Astrocyte of the spinal cord (primary cell): ENCODE measurements around the gene TGFBR3L.

Source experiments
- DNase-seq: peaks from one replicate; pipeline ENCODE4 v3.0.0; 2011; ENCODE audit warnings: low read depth, low spot score
- H3K4me3 ChIP-seq: 2 replicates; pipeline ENCODE4 v1.5.1; 2011; ENCODE audit warnings: low read depth, mild to moderate bottlenecking, low read length, moderate library complexity
- in situ Hi-C: cut with HindIII; loops from 2 replicates; pipeline ENCODE4 v1.10.0; 2017; ENCODE audit warnings: low sequenced_read_pairs
- TF ChIP-seq, protein P1 (sequence below): IDR thresholded peaks from 2 replicates; pipeline ENCODE4 v1.5.1; 2012; ENCODE audit warnings: low read depth, mild to moderate bottlenecking, low read length, inconsistent platforms

The TGFBR3L gene

DNA sequence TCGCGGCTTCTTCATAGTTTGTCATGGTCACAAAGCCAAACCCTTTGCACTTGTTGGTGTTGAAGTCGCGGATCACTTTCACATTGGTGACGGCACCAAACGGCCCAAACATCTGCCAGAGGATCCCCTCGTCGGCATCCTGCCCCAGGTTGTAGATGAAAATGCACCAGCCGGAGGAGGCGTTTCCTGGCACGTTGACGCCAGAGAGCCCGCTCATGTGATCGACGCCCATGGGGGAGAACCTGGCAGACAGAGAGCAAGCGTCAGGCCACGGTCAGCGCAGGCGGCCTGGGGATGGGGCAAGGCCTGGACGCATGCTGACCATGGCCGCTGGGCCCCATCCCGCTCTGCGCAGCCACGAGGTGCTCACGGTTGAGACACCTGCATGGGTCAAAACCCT is 48.9 kb downstream of the TGFBR3L start:
- no peak for DNase-seq
- no peak overlapping the region for H3K4me3 ChIP-seq
- TF ChIP-seq, protein P1, sequence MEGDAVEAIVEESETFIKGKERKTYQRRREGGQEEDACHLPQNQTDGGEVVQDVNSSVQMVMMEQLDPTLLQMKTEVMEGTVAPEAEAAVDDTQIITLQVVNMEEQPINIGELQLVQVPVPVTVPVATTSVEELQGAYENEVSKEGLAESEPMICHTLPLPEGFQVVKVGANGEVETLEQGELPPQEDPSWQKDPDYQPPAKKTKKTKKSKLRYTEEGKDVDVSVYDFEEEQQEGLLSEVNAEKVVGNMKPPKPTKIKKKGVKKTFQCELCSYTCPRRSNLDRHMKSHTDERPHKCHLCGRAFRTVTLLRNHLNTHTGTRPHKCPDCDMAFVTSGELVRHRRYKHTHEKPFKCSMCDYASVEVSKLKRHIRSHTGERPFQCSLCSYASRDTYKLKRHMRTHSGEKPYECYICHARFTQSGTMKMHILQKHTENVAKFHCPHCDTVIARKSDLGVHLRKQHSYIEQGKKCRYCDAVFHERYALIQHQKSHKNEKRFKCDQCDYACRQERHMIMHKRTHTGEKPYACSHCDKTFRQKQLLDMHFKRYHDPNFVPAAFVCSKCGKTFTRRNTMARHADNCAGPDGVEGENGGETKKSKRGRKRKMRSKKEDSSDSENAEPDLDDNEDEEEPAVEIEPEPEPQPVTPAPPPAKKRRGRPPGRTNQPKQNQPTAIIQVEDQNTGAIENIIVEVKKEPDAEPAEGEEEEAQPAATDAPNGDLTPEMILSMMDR, result no peak
- in situ Hi-C loops, result no loop called here

DNA sequence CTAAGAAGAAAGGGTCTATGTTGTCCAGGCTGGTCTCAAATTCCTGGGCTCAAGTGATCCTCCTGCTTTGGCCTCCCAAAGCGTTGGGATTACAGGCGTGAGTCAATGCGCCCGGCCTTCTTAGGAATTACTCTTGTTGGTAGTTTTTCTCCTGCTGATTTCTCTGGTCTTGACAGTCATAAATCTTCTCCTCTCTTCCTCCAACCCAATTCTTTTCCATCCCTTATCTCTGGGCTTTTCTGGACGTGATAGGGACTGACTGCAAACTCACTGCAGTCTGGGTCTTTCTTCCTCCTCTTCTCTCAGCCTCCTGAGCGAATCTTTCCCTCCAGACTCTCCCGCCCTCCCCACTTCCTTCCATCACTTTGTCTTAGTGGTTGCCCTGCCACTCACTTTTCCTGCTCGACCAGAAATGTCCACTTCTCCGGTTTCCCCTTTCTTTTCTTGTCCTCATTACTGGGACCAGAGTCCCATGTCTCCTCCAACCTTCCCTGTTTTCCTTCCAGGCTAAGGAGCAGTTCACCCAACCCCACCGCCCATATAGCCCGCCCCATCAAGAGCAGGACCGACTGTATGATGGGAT is 50.7 kb downstream of the TGFBR3L start:
- in situ Hi-C loops, result no loop called here
- TF ChIP-seq, protein P1, result no peak
- no peak for DNase-seq
- H3K4me3 ChIP-seq, result no peak overlapping the region

DNA sequence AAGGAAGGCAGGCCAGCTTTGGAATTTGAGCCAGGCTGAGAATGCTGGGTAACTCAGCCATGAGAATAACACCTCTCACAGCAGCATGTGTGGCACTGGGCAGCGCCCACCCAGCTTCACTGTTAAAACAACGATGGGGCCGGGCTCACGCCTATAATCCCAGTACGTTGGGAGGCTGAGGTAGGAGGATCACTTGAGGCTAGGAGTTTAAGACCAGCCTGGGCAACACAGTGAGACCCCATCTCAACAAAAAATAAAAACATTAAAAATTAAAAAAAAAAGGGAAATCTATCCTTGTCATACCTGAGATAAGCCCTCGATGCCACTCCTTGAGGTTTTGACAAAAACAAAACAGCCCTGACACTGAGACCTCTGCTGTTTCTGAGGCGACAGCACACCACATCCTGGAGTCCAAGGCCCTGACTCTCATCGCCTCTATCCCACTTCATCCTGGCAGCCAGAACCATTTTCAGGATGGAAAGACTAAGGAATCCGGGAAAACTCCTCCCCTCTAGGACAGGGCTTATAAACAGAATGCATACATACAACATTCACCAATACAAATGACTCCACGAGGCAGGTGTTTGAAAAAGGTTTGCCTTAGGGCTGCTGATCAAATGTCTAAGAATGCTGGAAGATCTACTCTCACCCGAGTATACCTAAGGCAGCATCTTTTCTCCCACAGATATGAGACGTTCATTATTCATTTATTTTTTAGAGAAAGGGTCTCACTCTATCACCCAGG is 51.5 kb downstream of the TGFBR3L start:
- H3K4me3 ChIP-seq, result no peak overlapping the region
- no peak for DNase-seq
- in situ Hi-C loops, result no loop called here
- TF ChIP-seq, protein P1, result no peak

DNA sequence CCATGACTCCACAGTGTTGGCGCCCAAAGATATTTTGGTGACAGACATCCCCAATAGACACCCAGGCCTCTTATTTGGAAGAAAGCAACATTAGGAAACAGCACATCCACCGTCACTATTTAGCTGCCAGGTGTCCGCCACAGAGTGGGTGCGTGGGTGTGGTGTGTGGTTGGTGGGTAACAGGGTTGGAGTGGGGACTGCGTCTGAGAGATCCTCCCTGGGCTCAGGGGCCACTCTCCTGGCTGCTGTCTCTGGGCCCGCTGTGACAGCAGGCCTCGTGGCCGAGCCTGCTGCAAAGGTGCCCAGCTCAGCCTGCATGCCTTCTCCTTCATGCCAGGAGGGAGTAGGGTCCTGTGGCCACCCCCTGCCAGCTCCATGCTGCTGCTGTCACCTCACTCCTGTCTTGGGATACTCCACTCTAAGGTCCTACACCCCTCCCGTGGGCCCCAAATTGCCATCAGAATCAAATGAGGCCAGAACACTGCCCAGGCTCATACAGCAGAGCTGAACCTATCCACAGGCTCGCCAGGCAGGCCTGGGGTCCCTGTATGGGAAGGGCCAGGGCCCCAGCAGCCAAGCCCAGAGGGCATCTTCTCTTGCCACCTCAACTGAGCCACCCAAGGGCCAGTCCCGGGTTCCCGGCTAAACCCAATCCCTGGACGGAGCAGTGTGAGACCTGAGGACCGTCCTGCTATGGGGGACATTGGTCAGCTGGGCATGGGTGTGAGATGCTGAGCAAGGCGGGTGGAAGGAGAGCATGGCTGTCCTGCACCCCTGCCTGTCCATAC is 53.6 kb downstream of the TGFBR3L start:
- TF ChIP-seq, protein P1, result no peak
- H3K4me3 ChIP-seq, result no peak overlapping the region
- DNase-seq, result no peak
- in situ Hi-C loops, result no loop called here
